GM04504 (cell line): ENCODE results near the gene EPM2A.
A peak's percentile ranks its signal among the peaks of the same experiment; 100 is the strongest.

Experiments used
- DNase-seq: peaks from one replicate; pipeline ENCODE4 v3.0.0-alpha.2; 2012; ENCODE audit warnings: low read depth

The EPM2A gene

DNA sequence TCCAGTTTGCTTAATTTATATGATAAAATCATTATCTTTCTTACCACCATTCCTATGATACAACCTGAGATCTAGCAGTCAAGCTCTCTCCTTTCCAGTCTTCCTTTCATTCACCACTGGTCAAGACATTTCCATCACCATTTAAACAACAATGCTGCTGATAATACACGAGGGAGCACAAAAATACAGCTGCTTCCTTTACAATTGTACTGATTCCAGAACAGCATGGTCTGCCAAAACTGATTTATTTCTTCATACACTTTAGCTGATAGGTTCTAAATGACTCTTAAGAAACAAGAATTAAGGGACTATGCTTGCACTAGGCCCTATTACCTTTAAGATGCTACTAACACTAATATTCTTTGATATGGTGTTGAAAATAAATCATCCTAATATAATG, 65.0 kb downstream of the EPM2A start:
- no peak for DNase-seq

- DNase-seq = peak; percentile 65
These were observed 65.7 kb downstream of the EPM2A start for GRCh38 chr6:145669627-145670034.

GRCh38 chr6:145668844-145669243, 66.5 kb downstream of the EPM2A start:
- no peak for DNase-seq

DNA sequence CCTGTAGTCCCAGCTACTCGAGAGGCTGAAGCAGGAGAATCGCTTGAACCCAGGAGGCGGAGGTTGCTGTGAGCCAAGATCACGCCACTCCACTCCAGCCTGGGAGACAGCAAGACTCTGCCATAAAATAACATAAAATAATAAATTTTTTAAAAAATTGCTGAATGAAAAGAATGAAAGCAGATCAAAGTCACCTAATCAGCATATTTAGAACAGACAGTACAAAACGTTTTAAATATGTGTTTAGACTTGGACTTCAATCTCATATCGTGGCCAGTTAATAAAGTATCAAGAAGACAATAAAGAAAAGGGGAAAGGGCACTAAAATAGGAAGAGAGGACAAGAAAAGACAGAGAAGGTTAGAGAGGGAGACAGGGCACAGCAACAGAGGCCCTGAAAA, 74.6 kb downstream of the EPM2A start:
- no peak for DNase-seq

GRCh38 chr6:145656128-145656527, 79.2 kb downstream of the EPM2A start:
- DNase-seq = no peak

- DNase-seq = no peak
These were observed 82.7 kb downstream of the EPM2A start for GRCh38 chr6:145652572-145652971.

DNA sequence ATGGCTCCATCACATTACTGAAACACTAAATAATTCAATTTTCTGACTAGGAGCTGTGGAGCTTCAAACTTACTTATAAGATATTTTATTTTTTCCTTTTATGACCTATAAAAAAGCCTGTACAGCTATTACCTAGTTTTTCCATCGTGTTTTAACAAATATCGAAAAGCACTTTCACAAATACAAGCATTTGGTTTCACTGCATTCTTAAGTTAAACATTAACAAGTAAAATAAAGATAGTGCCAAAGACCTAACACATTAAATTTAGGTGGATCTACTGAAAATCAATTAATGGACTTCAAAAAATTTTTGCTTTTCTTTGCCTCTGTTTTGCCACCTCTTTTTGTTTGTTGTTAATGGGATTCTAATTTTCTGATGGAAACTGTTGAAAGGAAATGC, 83.3 kb downstream of the EPM2A start:
- no peak for DNase-seq

GRCh38 chr6:145648149-145648548, 87.2 kb downstream of the EPM2A start:
- DNase-seq = no peak

- no peak for DNase-seq
These were observed 87.7 kb downstream of the EPM2A start for GRCh38 chr6:145647602-145648001.

DNA sequence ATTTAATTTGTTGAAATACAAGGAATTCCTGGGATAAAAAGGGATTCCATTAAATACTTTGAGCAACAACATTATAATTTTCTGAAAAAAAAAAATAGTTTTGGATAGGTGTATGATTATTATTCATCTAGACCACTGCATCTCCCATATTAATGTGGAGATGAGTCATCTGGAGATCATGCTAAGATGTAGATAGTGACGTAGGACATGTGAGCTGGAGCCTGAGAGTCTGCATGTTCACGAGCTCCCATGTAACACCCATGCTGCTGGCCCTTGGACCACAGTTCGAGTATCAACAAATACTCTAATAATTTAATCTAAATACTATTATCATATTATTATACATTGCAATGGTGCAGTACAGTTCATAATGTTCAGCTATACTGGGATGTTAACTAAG, 91.6 kb downstream of the EPM2A start:
- no peak for DNase-seq

GRCh38 chr6:145633981-145634627, 101.2 kb downstream of the EPM2A start:
- DNase-seq = peak; percentile 61

DNA sequence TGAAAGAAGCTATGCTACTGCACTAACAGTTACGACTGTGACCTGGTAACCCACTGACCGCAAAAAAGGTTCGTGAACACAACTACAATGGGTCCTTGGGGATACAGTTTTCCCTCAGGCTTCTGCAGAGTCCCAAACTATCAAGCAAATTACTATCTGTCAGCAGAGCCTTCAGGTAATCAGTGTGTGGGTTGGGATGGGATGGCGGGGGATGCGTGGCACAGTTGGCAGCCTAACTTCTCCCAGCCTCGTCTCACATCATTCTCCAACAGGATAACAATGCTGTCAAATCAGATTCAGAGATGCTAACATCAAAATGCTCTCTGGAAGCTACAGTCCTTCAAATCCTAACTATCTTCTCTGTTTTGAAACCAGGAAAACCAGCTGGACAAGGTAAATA, 102.3 kb downstream of the EPM2A start:
- DNase-seq = no peak

DNA sequence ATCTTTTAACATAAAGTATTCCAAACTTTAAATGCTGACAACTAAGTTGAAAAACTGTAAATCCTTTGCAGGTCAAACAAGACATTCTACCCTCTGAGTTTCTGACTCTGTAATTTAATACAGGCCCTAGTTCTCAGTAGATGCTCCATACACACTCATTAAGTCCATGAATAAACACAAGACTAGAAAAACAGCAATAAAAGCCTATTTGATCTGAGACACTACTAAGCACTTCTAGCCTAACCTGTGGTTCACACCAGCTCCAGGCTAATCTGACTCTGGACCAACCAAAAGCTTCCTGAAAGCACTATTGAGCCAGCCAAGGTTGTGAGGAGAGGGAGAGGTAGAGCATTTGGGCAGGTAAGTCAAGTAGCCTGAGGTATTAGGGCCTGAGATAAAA, 103.9 kb downstream of the EPM2A start:
- DNase-seq = no peak

- no peak for DNase-seq
These were observed 104.7 kb downstream of the EPM2A start for GRCh38 chr6:145630598-145630997.

GRCh38 chr6:145629478-145629877, 105.8 kb downstream of the EPM2A start:
- no peak for DNase-seq

DNA sequence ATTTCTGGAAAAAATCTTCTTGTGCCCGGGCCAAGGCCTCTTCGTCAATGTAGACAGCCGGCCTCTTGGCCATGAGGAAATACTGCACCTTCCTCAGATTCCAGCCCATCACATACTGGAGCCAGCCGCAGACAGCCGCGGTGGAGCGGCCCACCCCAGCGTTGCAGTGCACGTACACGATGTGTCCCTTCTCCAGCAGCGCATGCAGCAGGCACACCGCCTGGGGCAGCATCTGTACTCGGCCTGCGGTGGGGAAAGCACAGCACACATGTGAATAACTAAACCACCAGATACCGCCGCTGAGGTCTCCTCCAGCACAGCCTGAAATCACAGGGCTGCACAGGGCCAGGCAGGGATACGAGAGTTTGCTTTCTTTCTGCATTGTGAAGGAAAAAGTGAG, 107.9 kb downstream of the EPM2A start:
- no peak for DNase-seq

- DNase-seq = no peak
These were observed 108.5 kb downstream of the EPM2A start for GRCh38 chr6:145626857-145627256.

DNA sequence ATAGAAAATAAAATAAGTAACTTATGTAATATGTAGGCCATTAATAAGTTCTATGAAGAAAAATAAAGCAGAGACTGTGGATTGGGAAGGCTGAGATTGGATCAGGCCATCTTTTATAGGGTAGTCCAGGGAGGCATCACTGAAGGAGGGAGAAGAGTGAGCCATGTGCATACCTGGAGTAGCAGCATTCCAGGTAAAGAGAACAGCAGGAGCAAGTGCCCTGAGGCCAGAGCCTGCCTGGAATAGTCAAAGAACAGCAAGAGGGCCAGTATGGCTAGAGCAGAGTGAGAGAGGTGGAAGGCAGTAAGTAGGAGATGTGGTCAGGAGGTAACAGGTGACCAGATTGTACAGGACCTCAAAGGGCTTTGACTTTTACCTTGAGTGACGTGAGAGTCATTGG, 112.1 kb downstream of the EPM2A start:
- no peak for DNase-seq

GRCh38 chr6:145621776-145622175, 113.5 kb downstream of the EPM2A start:
- DNase-seq = no peak

- DNase-seq = no peak
These were observed 115.2 kb downstream of the EPM2A start for GRCh38 chr6:145620088-145620487.

DNA sequence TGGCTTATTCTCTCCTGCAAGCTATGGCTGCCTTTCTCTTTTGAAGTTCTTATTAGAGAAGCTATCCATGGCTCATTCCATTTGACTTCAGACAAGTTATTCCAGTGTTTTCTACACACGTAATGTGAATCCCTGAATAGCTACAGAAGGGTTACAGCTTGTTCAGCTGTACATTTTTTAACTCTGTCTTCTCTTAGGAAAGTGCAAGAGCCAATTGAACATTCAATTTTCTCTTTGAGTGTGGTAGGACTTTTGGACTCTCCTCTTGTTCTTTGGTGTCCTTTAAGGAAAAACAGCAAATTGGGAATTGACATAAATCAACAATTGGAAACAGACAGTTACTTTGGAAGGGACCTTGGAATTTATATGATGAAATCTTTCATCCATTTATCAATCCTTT, 125.8 kb downstream of the EPM2A start:
- no peak for DNase-seq

- no peak for DNase-seq
These were observed 126.5 kb downstream of the EPM2A start for GRCh38 chr6:145608850-145609249.

DNA sequence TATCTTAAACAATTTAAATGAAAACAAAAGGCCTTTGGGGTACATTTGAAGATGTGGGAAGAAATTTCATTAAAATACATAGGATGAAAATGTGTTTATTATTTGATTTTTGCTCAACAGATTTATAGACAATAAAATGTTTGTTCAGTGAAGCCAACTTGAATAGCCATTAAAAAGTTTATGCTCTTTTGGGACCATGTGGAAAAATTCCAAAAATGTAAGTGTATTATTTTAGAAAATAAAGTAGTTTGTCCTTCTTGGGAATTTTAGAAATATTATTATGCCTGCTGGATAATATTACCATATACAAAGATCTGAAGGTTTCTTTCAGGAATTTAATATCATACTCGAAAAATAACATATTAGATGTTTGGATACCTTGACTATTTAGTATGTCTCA, 131.3 kb downstream of the EPM2A start:
- no peak for DNase-seq

GRCh38 chr6:145603424-145603833, 131.9 kb downstream of the EPM2A start:
- DNase-seq = no peak
